B cell (primary cell): Measurements from ENCODE around the gene UTS2R. TPM values are rescaled to one million over a fixed set of nuclear protein-coding genes. Genes with fewer than 3 reads are reported as not detected.
A peak's percentile ranks its signal among the peaks of the same experiment; 100 is the strongest.

Source experiments
- ATAC-seq: fragments of 200-7000 bp; cut with Tn5 transposase; one replicate; pipeline ENCODE4 v1.10.0; 2021; ENCODE audit warnings: low read depth, mild to moderate bottlenecking, moderate number of reproducible peaks, moderate library complexity
- CTCF ChIA-PET: fragments of 350-600 bp; sonication (Branson Sonifier 250); formaldehyde crosslinking; loops from one replicate; lab custom pipeline; 2021; ENCODE audit warnings: antibody characterized with exemption, inconsistent platforms; lab: Charles Lee
- POLR2A ChIA-PET: fragments of 350-600 bp; sonication (Branson Sonifier 250); formaldehyde crosslinking; loops from one replicate; lab custom pipeline; 2021; ENCODE audit warnings: antibody characterized with exemption; lab: Charles Lee
- DNase-seq: peaks from one replicate; pipeline ENCODE4 v3.0.0; 2013
- H2AFZ ChIP-seq: 2 replicates; pipeline ENCODE4 v1.6.1; 2012; ENCODE audit warnings: mild to moderate bottlenecking, low read depth, low read length; ENCODE audit not compliant: insufficient read depth, poor library complexity, severe bottlenecking
- H3K27ac ChIP-seq, 2 donors: 1 replicate in 1 of 2; 2 replicates in 1 of 2; pipeline ENCODE4 v1.5.1; 2012 to 2013; ENCODE audit warnings: low read length in 2 of 2, mild to moderate bottlenecking in 2 of 2, moderate library complexity in 1 of 2
- H3K27me3 ChIP-seq, 4 experiments: fragments of 200-600 bp in 1 of 4; sonication (generic) in 1 of 4; replicated peaks in 1 of 4; 1 replicate in 2 of 4; 2 replicates in 2 of 4; pipeline versions ENCODE4 v1.6.1 to v1.7.0; 2013 to 2016; ENCODE audit warnings: low read length in 3 of 4, mild to moderate bottlenecking in 2 of 4, mixed read lengths in 1 of 4, moderate library complexity in 1 of 4; ENCODE audit not compliant: insufficient read depth in 4 of 4, control insufficient read depth in 3 of 4; ENCODE audit errors: control extremely low read depth in 1 of 4
- H3K36me3 ChIP-seq, 2 experiments: replicated peaks in 1 of 2; 1 replicate in 1 of 2; 2 replicates in 1 of 2; pipeline versions ENCODE4 v1.6.1 to v1.7.1; 2013; ENCODE audit warnings: low read length in 1 of 2; ENCODE audit not compliant: insufficient read depth in 2 of 2, control insufficient read depth in 1 of 2; ENCODE audit errors: control extremely low read depth in 1 of 2, extremely low read depth in 1 of 2
- H3K4me1 ChIP-seq, 2 donors: fragments of 200-600 bp in 1 of 2; sonication (generic) in 1 of 2; 1 replicate in 1 of 2; 2 replicates in 1 of 2; pipeline versions ENCODE4 v1.5.1 to v1.6.1; 2013 to 2017; ENCODE audit warnings: low read length in 2 of 2; ENCODE audit not compliant: control insufficient read depth in 2 of 2, insufficient read depth in 2 of 2
- H3K4me2 ChIP-seq: replicated peaks from 2 replicates; pipeline ENCODE3; 2012; ENCODE audit warnings: mild to moderate bottlenecking, low read depth, low read length; ENCODE audit not compliant: poor library complexity, severe bottlenecking
- H3K4me3 ChIP-seq, 5 experiments: fragments of 200-600 bp in 1 of 5; sonication (generic) in 1 of 5; 1 replicate in 3 of 5; 2 replicates in 2 of 5; pipeline versions ENCODE4 v1.5.1 to v1.7.0; 2011 to 2016; ENCODE audit warnings: low read length in 4 of 5, mild to moderate bottlenecking in 4 of 5, low read depth in 2 of 5, control low read depth in 1 of 5, moderate library complexity in 1 of 5; ENCODE audit not compliant: insufficient read depth in 1 of 5; ENCODE audit errors: control extremely low read depth in 1 of 5, extremely low read depth in 1 of 5
- H3K79me2 ChIP-seq: fragments of 200-600 bp; sonication (generic); one replicate; pipeline ENCODE4 v1.6.0; 2016; ENCODE audit warnings: low read length; ENCODE audit not compliant: control insufficient read depth, insufficient read depth
- H3K9ac ChIP-seq: fragments of 200-600 bp; sonication (generic); 2 replicates; pipeline ENCODE4 v1.6.1; 2017; ENCODE audit warnings: mild to moderate bottlenecking, low read length, moderate library complexity
- H3K9me3 ChIP-seq, 3 donors: one replicate each; pipeline versions ENCODE4 v1.6.1 to v1.7.1; 2013; ENCODE audit warnings: low read length in 2 of 3; ENCODE audit not compliant: control insufficient read depth in 2 of 3, insufficient read depth in 1 of 3; ENCODE audit errors: control extremely low read depth in 1 of 3
- H4K20me1 ChIP-seq: 2 replicates; pipeline ENCODE4 v1.6.0; 2012; ENCODE audit warnings: mild to moderate bottlenecking, low read length; ENCODE audit not compliant: insufficient read depth, control insufficient read depth, poor library complexity, severe bottlenecking
- H3K27ac Mint-ChIP-seq: one replicate; pipeline ENCODE4 v1.8.0; 2021; ENCODE audit warnings: mixed read lengths
- H3K27me3 Mint-ChIP-seq: one replicate; pipeline ENCODE4 v1.8.0; 2021; ENCODE audit warnings: mixed read lengths
- H3K4me1 Mint-ChIP-seq: one replicate; pipeline ENCODE4 v1.8.0; 2021; ENCODE audit warnings: mixed read lengths
- H3K4me3 Mint-ChIP-seq: one replicate; pipeline ENCODE4 v1.8.0; 2021; ENCODE audit warnings: mixed read lengths
- H3K9me3 Mint-ChIP-seq: one replicate; pipeline ENCODE4 v1.8.0; 2022; ENCODE audit warnings: mixed read lengths; ENCODE audit not compliant: insufficient read depth
- CTCF ChIP-seq: fragments of 200-600 bp; IDR thresholded peaks from one replicate; pipeline ENCODE4 v1.8.0; 2022; ENCODE audit warnings: antibody characterized with exemption, mild to moderate bottlenecking
- EZH2 ChIP-seq: IDR thresholded peaks from 2 replicates; pipeline ENCODE4 v1.6.1; 2012; ENCODE audit warnings: borderline replicate concordance, low read depth, mild to moderate bottlenecking, moderate library complexity, low read length; ENCODE audit not compliant: insufficient read depth, poor library complexity, severe bottlenecking
- WGBS: methylation state at CpG from one replicate; pipeline ENCODE4 v1.1.5; 2013; ENCODE audit warnings: missing lambda C conversion rate; ENCODE audit not compliant: insufficient coverage; 5-methylcytosine and 5-hydroxymethylcytosine counted together
- intact Hi-C: fragments of 100-400 bp; cut with micrococcal nuclease; formaldehyde crosslinking; loops from one replicate; pipeline ENCODE4 v1.10.0; 2022
- polyA plus RNA-seq: library from polyadenylated mRNA; depleted of rRNA; stranded (reverse); fragments of >200 nt; gene quantifications from 2 replicates; pipeline ENCODE4 v1.2.3, GENCODE V29; 2012
- total RNA-seq, 2 donors: library from RNA; stranded (reverse); fragments of 120-200 nt in 1 of 2; gene quantifications; 1 replicate in 1 of 2; 2 replicates in 1 of 2; pipeline versions ENCODE4 v1.2.3 to v1.2.4, GENCODE V29; 2013 to 2022

The UTS2R gene
- total and polyA plus RNA-seq, 2 donors (not counting 1 experiment from before 2014, with no cell fraction given) = 0.86 TPM; not detected in 1

- H3K79me2 ChIP-seq = no peaks in the 10 kb centered on the region
- no peaks in the 10 kb centered on the region for H4K20me1 ChIP-seq
- no peak overlapping the region for H2AFZ ChIP-seq
- H3K27me3 Mint-ChIP-seq = peaks cover 11% of the 10 kb centered on the region
- no peak overlapping the region for H3K4me3 ChIP-seq
- no peak overlapping the region for H3K27ac Mint-ChIP-seq
- no peak for ATAC-seq
- no peak overlapping the region for H3K9ac ChIP-seq
- DNase-seq = no peak
- peaks cover 0 to 25% (median 6%) of the 10 kb centered on the region in 4 experiments for H3K27me3 ChIP-seq
- H3K9me3 Mint-ChIP-seq = no peaks in the 10 kb centered on the region
- H3K9me3 ChIP-seq = peaks cover 0 to 6% (median 0%) of the 10 kb centered on the region in 3 donors
- TF ChIP-seq EZH2 (no peak), CTCF (no peak)
- no peaks in the 10 kb centered on the region for H3K36me3 ChIP-seq
- peaks cover 4% of the 10 kb centered on the region for H3K4me1 Mint-ChIP-seq
- H3K4me3 Mint-ChIP-seq = no peak overlapping the region
- no peak overlapping the region for H3K27ac ChIP-seq
- POLR2A ChIA-PET = no interaction called here
- WGBS = 52% methylated on average over 2 of the region's 2 CpGs
- H3K4me2 ChIP-seq = no peak overlapping the region
- intact Hi-C loops = no loop called here
- peaks cover 0 to 5% of the 10 kb centered on the region in 2 donors for H3K4me1 ChIP-seq
- CTCF ChIA-PET = interaction anchor here (1.8 to 2.2 kb wide), 2 partner anchors 13 to 197 kb away, joined by 6 read pairs; partner anchors contain the start of gene UTS2R
Measured at GRCh38 chr17:82357394-82357793, 14.2 kb upstream of the UTS2R start.

- peaks cover 0 to 5% of the 10 kb centered on the region in 2 donors for H3K4me1 ChIP-seq
- no peak within 1 kb of the TSS for H3K27ac Mint-ChIP-seq
- peaks cover 0 to 24% (median 6%) of the 10 kb centered on the region in 4 experiments for H3K27me3 ChIP-seq
- peak; percentile 21 for ATAC-seq
- TF ChIP-seq EZH2 (no peak), CTCF (no peak)
- CTCF ChIA-PET = interaction anchor here (0.8 to 1.8 kb wide), 2 partner anchors 12 to 135 kb away, joined by 3 to 6 read pairs; partner anchors contain the start of gene UTS2R
- H3K9ac ChIP-seq = no peak within 1 kb of the TSS
- no peaks in the 10 kb centered on the region for H4K20me1 ChIP-seq
- no peak within 1 kb of the TSS for H3K4me2 ChIP-seq
- no peak within 1 kb of the TSS for H3K4me3 ChIP-seq
- peaks cover 4% of the 10 kb centered on the region for H3K4me1 Mint-ChIP-seq
- intact Hi-C loops = no loop called here
- DNase-seq = no peak
- H3K79me2 ChIP-seq = no peaks in the 10 kb centered on the region
- H3K27me3 Mint-ChIP-seq = peaks cover 17% of the 10 kb centered on the region
- H3K27ac ChIP-seq = no peak within 1 kb of the TSS
- no peaks in the 10 kb centered on the region for H3K9me3 Mint-ChIP-seq
- WGBS = 52% methylated on average over 19 of the region's 21 CpGs
- POLR2A ChIA-PET = no interaction called here
- no peaks in the 10 kb centered on the region for H3K36me3 ChIP-seq
- peaks cover 0 to 6% (median 0%) of the 10 kb centered on the region in 3 donors for H3K9me3 ChIP-seq
- no peak within 1 kb of the TSS for H2AFZ ChIP-seq
- H3K4me3 Mint-ChIP-seq = no peak within 1 kb of the TSS
Measured at GRCh38 chr17:82358465-82359350, 12.9 kb upstream of the UTS2R start, which contains the start of gene TEX19. TEX19 (plus strand) TSS chr17:82359247; CDS start chr17:82362151, 2,904 bp downstream.
